Measurements from ENCODE around the gene CRHR2.
"Not testable (repeated sequence)": the region's sequence is repeated elsewhere in the genome, so short reads cannot be mapped to it uniquely, and the experiment has no call there.

Gene CRHR2

DNA sequence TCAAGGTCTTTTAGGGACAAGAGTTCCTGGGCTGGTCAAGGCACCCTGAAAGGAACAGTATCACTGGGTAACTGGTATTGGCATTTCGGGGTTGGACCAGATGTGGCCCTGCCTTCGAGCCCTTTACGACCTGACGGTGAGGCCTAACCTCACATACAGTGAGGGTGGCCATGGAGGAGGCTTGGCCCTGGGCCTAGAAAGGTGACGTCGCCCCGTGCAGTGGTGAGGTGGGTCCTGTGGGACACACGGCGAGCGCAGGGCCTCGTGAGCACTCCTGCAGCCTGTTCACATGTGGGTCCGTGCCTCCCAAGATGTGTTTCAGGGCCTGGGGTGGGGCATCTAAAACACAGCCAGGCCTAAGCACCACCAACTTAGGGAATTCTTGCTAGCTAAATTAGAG lies 36.1 kb downstream of the CRHR2 start:
- TF ChIP-seq, protein P1, sequence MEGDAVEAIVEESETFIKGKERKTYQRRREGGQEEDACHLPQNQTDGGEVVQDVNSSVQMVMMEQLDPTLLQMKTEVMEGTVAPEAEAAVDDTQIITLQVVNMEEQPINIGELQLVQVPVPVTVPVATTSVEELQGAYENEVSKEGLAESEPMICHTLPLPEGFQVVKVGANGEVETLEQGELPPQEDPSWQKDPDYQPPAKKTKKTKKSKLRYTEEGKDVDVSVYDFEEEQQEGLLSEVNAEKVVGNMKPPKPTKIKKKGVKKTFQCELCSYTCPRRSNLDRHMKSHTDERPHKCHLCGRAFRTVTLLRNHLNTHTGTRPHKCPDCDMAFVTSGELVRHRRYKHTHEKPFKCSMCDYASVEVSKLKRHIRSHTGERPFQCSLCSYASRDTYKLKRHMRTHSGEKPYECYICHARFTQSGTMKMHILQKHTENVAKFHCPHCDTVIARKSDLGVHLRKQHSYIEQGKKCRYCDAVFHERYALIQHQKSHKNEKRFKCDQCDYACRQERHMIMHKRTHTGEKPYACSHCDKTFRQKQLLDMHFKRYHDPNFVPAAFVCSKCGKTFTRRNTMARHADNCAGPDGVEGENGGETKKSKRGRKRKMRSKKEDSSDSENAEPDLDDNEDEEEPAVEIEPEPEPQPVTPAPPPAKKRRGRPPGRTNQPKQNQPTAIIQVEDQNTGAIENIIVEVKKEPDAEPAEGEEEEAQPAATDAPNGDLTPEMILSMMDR (conservative IDR thresholded peaks at IDR 0.05), result no peak
- TF ChIP-seq ZFX (IDR thresholded peaks at IDR 0.05), result no peak
- no peak overlapping the region for H3K27ac ChIP-seq

DNA sequence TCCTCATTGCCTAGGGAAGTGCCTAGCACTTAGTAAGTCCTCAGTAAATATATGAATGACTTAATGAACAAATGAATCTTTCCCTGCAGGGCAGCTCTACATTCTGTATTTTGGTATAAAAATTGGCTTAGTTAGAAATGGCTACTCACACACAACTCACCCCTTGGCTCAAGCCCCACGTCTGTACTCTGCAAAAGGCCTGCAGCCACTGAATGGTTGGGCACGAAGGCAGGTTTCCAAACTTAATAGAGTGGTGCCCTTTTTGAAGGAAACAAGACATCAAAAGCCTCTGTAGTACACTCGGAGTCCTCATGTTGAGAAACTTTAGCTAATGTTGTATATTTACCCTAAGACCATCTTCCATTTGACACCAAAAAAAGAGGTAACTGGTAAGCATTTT lies 36.6 kb downstream of the CRHR2 start:
- no peak overlapping the region for H3K27ac ChIP-seq
- TF ChIP-seq, protein P1 (conservative IDR thresholded peaks at IDR 0.05), result no peak
- no peak for TF ChIP-seq ZFX (IDR thresholded peaks at IDR 0.05)

DNA sequence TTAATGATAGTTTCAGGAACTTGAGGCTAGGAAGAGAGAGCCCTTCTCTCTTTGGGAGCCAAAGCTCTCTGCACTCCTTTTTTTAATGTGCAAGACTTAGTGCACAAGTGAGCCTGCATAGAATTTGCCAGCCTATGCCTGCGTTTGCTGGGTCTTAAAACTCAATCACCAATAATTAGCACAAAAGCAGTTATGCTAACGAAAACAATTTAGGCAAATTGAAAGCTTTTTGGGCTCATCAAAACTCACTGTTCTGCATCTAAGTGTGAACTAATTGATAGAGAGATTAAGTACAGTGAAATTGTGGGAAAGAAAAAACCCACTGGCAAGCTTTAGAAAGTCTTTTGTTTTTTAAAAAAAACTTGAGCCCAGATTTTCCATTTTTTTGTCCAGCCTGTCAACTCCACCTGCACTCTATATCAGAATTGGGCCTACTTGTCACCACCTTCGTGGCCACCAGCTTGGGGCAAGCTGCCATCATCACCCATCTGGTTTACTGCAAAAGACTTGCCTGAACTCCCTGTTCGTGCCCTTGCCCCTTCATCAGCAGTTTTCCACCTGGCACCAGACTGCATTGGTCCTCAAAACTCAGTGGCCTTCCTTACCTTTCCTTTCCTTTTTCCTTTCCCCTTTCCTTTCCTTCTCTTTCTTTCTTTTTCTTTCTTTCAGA lies 37.8 kb downstream of the CRHR2 start:
- TF ChIP-seq, protein P1 (conservative IDR thresholded peaks at IDR 0.05), result no peak
- no peak for TF ChIP-seq ZFX (IDR thresholded peaks at IDR 0.05)
- H3K27ac ChIP-seq, result no peak overlapping the region

DNA sequence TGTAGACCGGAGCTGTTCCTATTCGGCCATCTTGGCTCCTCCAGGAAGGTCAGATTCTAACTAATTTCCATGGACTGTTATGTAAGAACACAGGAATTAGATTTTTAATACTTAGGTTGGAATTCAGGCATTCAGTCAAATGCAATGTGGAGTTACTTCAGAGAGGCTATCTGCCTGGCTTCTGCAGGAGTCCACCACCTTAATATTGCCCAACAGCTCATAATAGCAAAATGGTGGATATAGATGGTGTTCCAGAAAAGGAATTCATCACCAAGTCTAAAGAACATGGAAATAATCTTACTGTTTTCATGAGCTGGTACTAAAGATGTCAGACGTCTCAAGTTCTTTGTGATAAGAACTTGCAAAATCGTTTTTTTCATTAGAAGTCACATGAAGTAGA lies 39.5 kb downstream of the CRHR2 start:
- TF ChIP-seq ZFX (IDR thresholded peaks at IDR 0.05), result no peak
- TF ChIP-seq, protein P1 (conservative IDR thresholded peaks at IDR 0.05), result no peak
- H3K27ac ChIP-seq, result no peak overlapping the region

DNA sequence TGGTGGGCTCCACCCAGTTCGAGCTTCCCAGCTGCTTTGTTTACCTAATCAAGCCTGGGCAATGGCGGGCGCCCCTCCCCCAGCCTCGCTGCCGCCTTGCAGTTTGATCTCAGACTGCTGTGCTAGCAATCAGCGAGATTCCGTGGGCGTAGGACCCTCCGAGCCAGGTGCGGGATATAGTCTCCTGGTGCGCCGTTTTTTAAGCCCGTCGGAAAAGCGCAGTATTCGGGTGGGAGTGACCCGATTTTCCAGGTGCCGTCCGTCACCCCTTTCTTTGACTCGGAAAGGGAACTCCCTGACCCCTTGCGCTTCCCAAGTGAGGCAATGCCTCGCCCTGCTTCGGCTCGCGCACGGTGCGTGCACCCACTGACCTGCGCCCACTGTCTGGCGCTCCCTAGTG lies 39.9 kb downstream of the CRHR2 start:
- H3K27ac ChIP-seq, result not testable (repeated sequence)

DNA sequence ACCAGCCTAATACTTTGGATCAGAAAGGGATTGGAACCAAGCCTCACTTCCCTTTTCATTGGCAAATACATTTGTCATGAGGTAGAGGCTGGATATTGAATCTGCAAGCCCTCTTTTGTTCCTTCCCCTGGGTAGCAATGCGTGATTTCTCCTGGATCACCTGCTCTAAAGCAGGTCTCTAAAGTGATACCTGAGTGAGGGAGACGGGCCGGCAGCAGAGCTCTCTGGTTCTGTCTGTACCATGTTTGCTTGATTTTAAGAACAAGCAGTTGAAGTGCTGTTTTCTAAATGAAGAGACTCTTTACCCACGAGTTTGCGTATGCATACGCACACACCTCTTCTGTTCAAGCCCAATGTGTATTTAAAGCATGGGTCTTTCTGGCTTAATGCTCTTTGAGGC lies 46.5 kb downstream of the CRHR2 start:
- H3K27ac ChIP-seq, result no peak overlapping the region
- TF ChIP-seq ZFX (IDR thresholded peaks at IDR 0.05), result no peak
- TF ChIP-seq, protein P1 (conservative IDR thresholded peaks at IDR 0.05), result no peak

DNA sequence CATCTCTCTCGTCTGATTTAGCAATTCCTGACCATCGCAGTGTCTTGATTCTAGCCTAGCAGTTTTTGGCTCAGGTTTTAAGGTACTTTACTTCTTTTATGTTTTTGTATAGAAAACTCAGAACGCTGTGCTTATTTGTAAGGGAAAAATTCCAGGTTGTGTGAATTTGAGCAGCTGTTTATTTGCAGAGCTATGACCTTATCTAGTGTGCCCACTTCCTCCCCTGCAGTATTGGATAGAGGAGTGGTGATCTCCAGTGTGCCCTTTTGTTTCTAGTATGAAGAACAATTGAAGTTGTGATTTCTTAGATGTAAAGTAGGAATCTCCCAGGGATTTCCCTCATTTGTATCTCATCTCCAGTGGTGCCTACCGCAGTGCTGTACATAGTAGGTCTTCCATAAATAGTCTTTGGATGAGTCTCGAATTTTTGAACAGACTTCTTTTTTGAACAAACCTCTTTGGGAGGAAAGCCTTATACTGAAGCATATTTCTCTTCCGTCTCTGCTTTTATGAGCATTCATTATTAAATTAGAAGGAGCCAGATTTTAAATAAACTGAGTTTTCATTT lies 47.5 kb downstream of the CRHR2 start:
- no peak overlapping the region for H3K27ac ChIP-seq
- no peak for TF ChIP-seq ZFX (IDR thresholded peaks at IDR 0.05)
- TF ChIP-seq, protein P1 (conservative IDR thresholded peaks at IDR 0.05), result no peak

DNA sequence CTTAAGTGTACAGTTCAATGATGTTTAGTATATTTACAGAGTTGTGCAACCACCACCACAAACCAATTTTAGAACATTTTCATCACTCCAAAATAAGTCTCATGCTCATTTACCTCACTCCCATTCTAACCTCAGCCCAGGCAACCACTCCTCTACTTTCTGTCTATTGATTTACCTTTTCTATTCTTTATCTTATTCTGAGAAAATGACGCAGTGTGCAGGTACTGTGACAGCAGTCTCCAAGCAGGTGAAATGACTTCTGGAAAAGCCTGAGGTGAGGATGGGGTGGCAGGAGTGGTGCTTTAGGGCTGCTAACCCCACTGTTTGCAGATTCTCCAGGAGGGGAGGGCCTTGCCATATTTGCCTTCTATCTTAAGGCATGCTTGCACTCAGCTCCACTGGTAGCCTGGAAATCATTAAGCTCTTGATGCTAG lies 48.0 kb downstream of the CRHR2 start:
- H3K27ac ChIP-seq, result no peak overlapping the region
- TF ChIP-seq ZFX (IDR thresholded peaks at IDR 0.05), result no peak
- TF ChIP-seq, protein P1 (conservative IDR thresholded peaks at IDR 0.05), result no peak

All from C4-2B (cell line).